ENCODE results near the gene ORC6.
A peak's percentile ranks its signal among the peaks of the same experiment; 100 is the strongest.

The ORC6 gene

GRCh38 chr16:46730801-46731690 lies 41.6 kb downstream of the ORC6 start:
- FAIRE-seq, result no peak

GRCh38 chr16:46731691-46732555 lies 42.5 kb downstream of the ORC6 start:
- DNase-seq (ENCODE audit: insufficient read length, low spot score), result no peak
- FAIRE-seq, result no peak

More at GRCh38 chr16:46730801-46731690, 41.6 kb downstream of the ORC6 start:
- DNase-seq (ENCODE audit: insufficient read length, low spot score), result no peak

- DNase-seq (ENCODE audit: insufficient read length, low spot score) (no peak), FAIRE-seq (no peak)
These were observed 43.1 kb downstream of the ORC6 start for GRCh38 chr16:46732561-46732960.

- no peak for FAIRE-seq
These were observed 43.9 kb downstream of the ORC6 start for GRCh38 chr16:46733319-46733830.

GRCh38 chr16:46736695-46737094 lies 47.2 kb downstream of the ORC6 start:
- DNase-seq (ENCODE audit: insufficient read length, low spot score), result no peak
- no peak for FAIRE-seq

More at GRCh38 chr16:46733319-46733830, 43.9 kb downstream of the ORC6 start:
- no peak for DNase-seq (ENCODE audit: insufficient read length, low spot score)

GRCh38 chr16:46737621-46738214 lies 48.3 kb downstream of the ORC6 start:
- FAIRE-seq (no peak), DNase-seq (ENCODE audit: insufficient read length, low spot score) (no peak)

- FAIRE-seq (no peak), DNase-seq (ENCODE audit: insufficient read length, low spot score) (no peak)
These were observed 50.5 kb downstream of the ORC6 start for GRCh38 chr16:46739934-46740333.

GRCh38 chr16:46743232-46743719 lies 53.8 kb downstream of the ORC6 start:
- DNase-seq (ENCODE audit: insufficient read length, low spot score), result peak; percentile 47
- FAIRE-seq, result no peak

- FAIRE-seq (no peak), DNase-seq (ENCODE audit: insufficient read length, low spot score) (no peak)
These were observed 56.2 kb downstream of the ORC6 start for GRCh38 chr16:46745617-46746016.

GRCh38 chr16:46746821-46747776 lies 57.6 kb downstream of the ORC6 start:
- FAIRE-seq (no peak), DNase-seq (ENCODE audit: insufficient read length, low spot score) (no peak)
